Right lobe of liver (tissue), 4 donors: ENCODE results near the gene RALB.

ENCODE experiments used
- POLR2A ChIP-seq: fragments of 450-650 bp; IDR thresholded peaks from one replicate; pipeline ENCODE4 v1.6.1; 2017; ENCODE audit warnings: antibody characterized with exemption, mild to moderate bottlenecking
- TF ChIP-seq, protein P1 (sequence below), 4 donors: fragments of 200-600 bp in 3 of 4; fragments of 450-650 bp in 1 of 4; IDR thresholded peaks; one replicate each; pipeline versions ENCODE4 v1.5.1 to v1.8.0; 2016 to 2022; ENCODE audit warnings: antibody characterized with exemption in 4 of 4, mild to moderate bottlenecking in 2 of 4
- donor health status: DM: no; HTN: no; CAD: no.
- donor health status: DM: no; HTN: no; CAD: no.
- donor health status: DM: no; HTN: yes; CAD: no.

DNA sequence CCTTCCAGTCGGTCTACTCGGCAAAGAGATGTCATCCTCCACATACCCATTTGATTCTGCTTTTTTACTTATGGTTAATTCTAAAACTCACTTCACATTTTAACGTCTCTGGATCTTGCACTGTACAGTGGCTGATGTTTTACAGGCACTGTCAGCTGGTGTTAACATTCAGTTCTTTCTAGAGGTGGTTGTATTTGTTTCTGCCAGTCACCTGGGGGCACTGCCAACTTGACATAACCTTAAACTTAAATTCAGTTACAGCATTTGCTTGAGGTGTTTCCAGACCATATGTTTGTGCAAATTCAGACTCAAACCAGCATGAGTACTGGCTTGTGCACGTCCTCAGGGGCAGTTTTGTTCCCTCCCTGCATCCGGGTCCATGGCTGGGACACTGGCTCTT, 24.1 kb upstream of the RALB start:
- TF ChIP-seq, protein P1, sequence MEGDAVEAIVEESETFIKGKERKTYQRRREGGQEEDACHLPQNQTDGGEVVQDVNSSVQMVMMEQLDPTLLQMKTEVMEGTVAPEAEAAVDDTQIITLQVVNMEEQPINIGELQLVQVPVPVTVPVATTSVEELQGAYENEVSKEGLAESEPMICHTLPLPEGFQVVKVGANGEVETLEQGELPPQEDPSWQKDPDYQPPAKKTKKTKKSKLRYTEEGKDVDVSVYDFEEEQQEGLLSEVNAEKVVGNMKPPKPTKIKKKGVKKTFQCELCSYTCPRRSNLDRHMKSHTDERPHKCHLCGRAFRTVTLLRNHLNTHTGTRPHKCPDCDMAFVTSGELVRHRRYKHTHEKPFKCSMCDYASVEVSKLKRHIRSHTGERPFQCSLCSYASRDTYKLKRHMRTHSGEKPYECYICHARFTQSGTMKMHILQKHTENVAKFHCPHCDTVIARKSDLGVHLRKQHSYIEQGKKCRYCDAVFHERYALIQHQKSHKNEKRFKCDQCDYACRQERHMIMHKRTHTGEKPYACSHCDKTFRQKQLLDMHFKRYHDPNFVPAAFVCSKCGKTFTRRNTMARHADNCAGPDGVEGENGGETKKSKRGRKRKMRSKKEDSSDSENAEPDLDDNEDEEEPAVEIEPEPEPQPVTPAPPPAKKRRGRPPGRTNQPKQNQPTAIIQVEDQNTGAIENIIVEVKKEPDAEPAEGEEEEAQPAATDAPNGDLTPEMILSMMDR (IDR thresholded peaks at IDR 0.05): no peak
- no peak for TF ChIP-seq POLR2A
